ENCODE data around the gene EP300.

DNA sequence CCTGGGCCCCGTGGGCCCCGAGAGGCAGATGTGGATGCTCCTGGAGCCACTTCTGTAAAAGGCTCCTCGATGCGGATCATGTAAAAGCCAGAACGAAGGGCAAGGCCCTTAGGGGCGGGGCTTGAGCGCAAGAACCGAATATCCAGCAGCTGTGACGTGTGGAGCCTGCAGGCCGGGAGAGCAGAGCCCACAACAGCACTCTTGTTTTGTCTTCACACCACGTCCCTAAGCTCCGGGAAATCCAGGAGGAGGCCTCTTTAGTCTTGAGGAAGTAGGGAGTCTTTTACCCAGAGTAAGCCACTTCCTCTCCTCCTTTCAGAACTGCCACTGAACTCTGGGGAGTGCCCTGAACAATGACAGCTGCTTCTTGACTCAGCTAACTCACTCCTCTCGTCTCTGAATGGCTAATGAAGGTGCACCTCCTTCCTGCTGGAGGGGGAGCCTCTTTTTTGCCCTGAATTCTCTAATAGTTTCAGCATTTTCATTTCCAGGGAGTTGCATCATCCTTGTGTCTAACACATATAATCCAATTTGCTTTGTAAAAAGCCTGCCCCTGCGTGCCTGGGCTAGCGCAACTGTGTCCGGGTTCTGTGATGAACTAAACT, 125.3 kb downstream of the EP300 start:
- no peak for TF ChIP-seq GLIS3 (CRISPR knock-in tag; IDR thresholded peaks at IDR 0.05)
- TF ChIP-seq ZFP30 (CRISPR knock-in tag; IDR thresholded peaks at IDR 0.05): no peak
- no peak for TF ChIP-seq PATZ1 (CRISPR knock-in tag; IDR thresholded peaks at IDR 0.05; ENCODE audit: borderline replicate concordance)
- TF ChIP-seq RARB (CRISPR knock-in tag; IDR thresholded peaks at IDR 0.05): no peak
- TF ChIP-seq, protein P1, sequence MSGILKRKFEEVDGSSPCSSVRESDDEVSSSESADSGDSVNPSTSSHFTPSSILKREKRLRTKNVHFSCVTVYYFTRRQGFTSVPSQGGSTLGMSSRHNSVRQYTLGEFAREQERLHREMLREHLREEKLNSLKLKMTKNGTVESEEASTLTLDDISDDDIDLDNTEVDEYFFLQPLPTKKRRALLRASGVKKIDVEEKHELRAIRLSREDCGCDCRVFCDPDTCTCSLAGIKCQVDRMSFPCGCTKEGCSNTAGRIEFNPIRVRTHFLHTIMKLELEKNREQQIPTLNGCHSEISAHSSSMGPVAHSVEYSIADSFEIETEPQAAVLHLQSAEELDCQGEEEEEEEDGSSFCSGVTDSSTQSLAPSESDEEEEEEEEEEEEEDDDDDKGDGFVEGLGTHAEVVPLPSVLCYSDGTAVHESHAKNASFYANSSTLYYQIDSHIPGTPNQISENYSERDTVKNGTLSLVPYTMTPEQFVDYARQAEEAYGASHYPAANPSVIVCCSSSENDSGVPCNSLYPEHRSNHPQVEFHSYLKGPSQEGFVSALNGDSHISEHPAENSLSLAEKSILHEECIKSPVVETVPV (CRISPR knock-in tag; IDR thresholded peaks at IDR 0.05): no peak
- no peak for TF ChIP-seq ZC3H10 (CRISPR knock-in tag; IDR thresholded peaks at IDR 0.05)
- TF ChIP-seq ARNTL (CRISPR knock-in tag; IDR thresholded peaks at IDR 0.05; ENCODE audit: borderline replicate concordance, low read depth): no peak
- no peak for TF ChIP-seq PPARA (CRISPR knock-in tag; IDR thresholded peaks at IDR 0.05; ENCODE audit: borderline replicate concordance)
- TF ChIP-seq CREB5 (CRISPR knock-in tag; IDR thresholded peaks at IDR 0.05; ENCODE audit: low read depth): no peak
- TF ChIP-seq SNAI2 (CRISPR knock-in tag; IDR thresholded peaks at IDR 0.05): no peak
- TF ChIP-seq ZFP3 (CRISPR knock-in tag; IDR thresholded peaks at IDR 0.05): no peak
- no peak for TF ChIP-seq ZNF70 (CRISPR knock-in tag; IDR thresholded peaks at IDR 0.05)

All from SK-N-SH treated with all-trans-retinoic acid at 6 μM for 48 hours (cell line).